Effector memory CD8-positive, alpha-beta T cell (primary cell): ENCODE measurements around the gene CXorf58.
"Not testable (repeated sequence)": the region's sequence is repeated elsewhere in the genome, so short reads cannot be mapped to it uniquely, and the experiment has no call there.

ENCODE experiments used
- ATAC-seq: fragments of 150-1000 bp; cut with Tn5 transposase; replicated peaks from 2 replicates; pipeline ENCODE4 v1.10.0; 2021; ENCODE audit warnings: mild to moderate bottlenecking, moderate library complexity
- DNase-seq, 3 experiments: peaks; one replicate each; pipeline ENCODE4 v3.0.0; 2021
- H3K27ac Mint-ChIP-seq, 2 donors: one replicate each; pipeline ENCODE4 v1.8.0; 2022; ENCODE audit warnings: mild to moderate bottlenecking in 2 of 2, mixed read lengths in 2 of 2, moderate library complexity in 2 of 2
- H3K27me3 Mint-ChIP-seq, 2 donors: one replicate each; pipeline ENCODE4 v1.8.0; 2022; ENCODE audit warnings: mixed read lengths in 2 of 2
- H3K36me3 Mint-ChIP-seq: one replicate; pipeline ENCODE4 v1.8.0; 2022; ENCODE audit warnings: mild to moderate bottlenecking, moderate library complexity, mixed read lengths; ENCODE audit not compliant: insufficient read depth
- H3K4me1 Mint-ChIP-seq, 2 donors: one replicate each; pipeline ENCODE4 v1.8.0; 2022; ENCODE audit warnings: low read depth in 2 of 2, mixed read lengths in 2 of 2
- H3K4me3 Mint-ChIP-seq, 2 donors: one replicate each; pipeline ENCODE4 v1.8.0; 2022; ENCODE audit warnings: mild to moderate bottlenecking in 2 of 2, mixed read lengths in 2 of 2, moderate library complexity in 2 of 2
- H3K9me3 Mint-ChIP-seq, 2 donors: one replicate each; pipeline ENCODE4 v1.8.0; 2022; ENCODE audit warnings: mixed read lengths in 2 of 2

CXorf58 gene

GRCh38 chrX:23887918-23888317, 19.9 kb upstream of the CXorf58 start:
- Mint-ChIP-seq H3K36me3 (no peaks in the 10 kb centered on the region), H3K4me3 (no peak overlapping the region), H3K27ac (no peak overlapping the region), H3K27me3 (no peaks in the 10 kb centered on the region), H3K4me1 (peaks cover 0 to 2% of the 10 kb centered on the region in 2 donors), H3K9me3 (no peaks in the 10 kb centered on the region)
- no peak for DNase-seq
- ATAC-seq = no peak

- H3K27ac Mint-ChIP-seq = no peak overlapping the region
- no peak overlapping the region for H3K4me3 Mint-ChIP-seq
- no peaks in the 10 kb centered on the region for H3K4me1 Mint-ChIP-seq
- no peak for ATAC-seq
- no peaks in the 10 kb centered on the region for H3K9me3 Mint-ChIP-seq
- no peaks in the 10 kb centered on the region for H3K27me3 Mint-ChIP-seq
- no peak for DNase-seq
- H3K36me3 Mint-ChIP-seq = no peaks in the 10 kb centered on the region
Measured at GRCh38 chrX:23888887-23889501, 18.8 kb upstream of the CXorf58 start.

GRCh38 chrX:23890933-23891332, 16.9 kb upstream of the CXorf58 start:
- Mint-ChIP-seq H3K4me3 (no peak overlapping the region), H3K27me3 (no peaks in the 10 kb centered on the region), H3K36me3 (no peaks in the 10 kb centered on the region), H3K9me3 (no peaks in the 10 kb centered on the region), H3K27ac (peak overlapping the region in 1 of 2 donors; percentile 55), H3K4me1 (no peaks in the 10 kb centered on the region)
- ATAC-seq = no peak
- no peak for DNase-seq

GRCh38 chrX:23894993-23895392, 12.8 kb upstream of the CXorf58 start:
- DNase-seq, H3K36me3 Mint-ChIP-seq, H3K27me3 Mint-ChIP-seq, ATAC-seq, H3K27ac Mint-ChIP-seq, H3K9me3 Mint-ChIP-seq, H3K4me3 Mint-ChIP-seq, H3K4me1 Mint-ChIP-seq: not testable (repeated sequence)

GRCh38 chrX:23896539-23896938, 11.3 kb upstream of the CXorf58 start:
- not testable (repeated sequence) for H3K36me3 Mint-ChIP-seq, H3K4me3 Mint-ChIP-seq, ATAC-seq, H3K27ac Mint-ChIP-seq, DNase-seq, H3K9me3 Mint-ChIP-seq, H3K4me1 Mint-ChIP-seq, H3K27me3 Mint-ChIP-seq

- Mint-ChIP-seq H3K9me3 (no peaks in the 10 kb centered on the region), H3K27me3 (no peaks in the 10 kb centered on the region), H3K27ac (no peak overlapping the region), H3K4me1 (no peaks in the 10 kb centered on the region), H3K4me3 (no peak overlapping the region), H3K36me3 (no peaks in the 10 kb centered on the region)
- DNase-seq (no peak), ATAC-seq (no peak)
Measured at GRCh38 chrX:23896981-23897380, 10.8 kb upstream of the CXorf58 start.

GRCh38 chrX:23898412-23898959, 9.3 kb upstream of the CXorf58 start:
- Mint-ChIP-seq H3K4me3 (no peak overlapping the region), H3K36me3 (no peaks in the 10 kb centered on the region), H3K4me1 (no peaks in the 10 kb centered on the region), H3K27ac (no peak overlapping the region), H3K27me3 (no peaks in the 10 kb centered on the region), H3K9me3 (no peaks in the 10 kb centered on the region)
- DNase-seq (no peak), ATAC-seq (no peak)

- Mint-ChIP-seq H3K9me3 (no peaks in the 10 kb centered on the region), H3K27ac (no peak overlapping the region), H3K4me1 (no peaks in the 10 kb centered on the region), H3K4me3 (no peak overlapping the region), H3K36me3 (no peaks in the 10 kb centered on the region), H3K27me3 (no peaks in the 10 kb centered on the region)
- DNase-seq (no peak), ATAC-seq (no peak)
Measured at GRCh38 chrX:23900220-23900797, 7.5 kb upstream of the CXorf58 start.

GRCh38 chrX:23901060-23901459, 6.7 kb upstream of the CXorf58 start:
- Mint-ChIP-seq H3K4me1 (no peaks in the 10 kb centered on the region), H3K27ac (no peak overlapping the region), H3K27me3 (no peaks in the 10 kb centered on the region), H3K36me3 (no peaks in the 10 kb centered on the region), H3K4me3 (no peak overlapping the region), H3K9me3 (no peaks in the 10 kb centered on the region)
- ATAC-seq (peak; percentile 16), DNase-seq (no peak)

- ATAC-seq (peak; percentile 86), DNase-seq (peak; percentile 11 to 30 (median 19))
- Mint-ChIP-seq H3K27me3 (no peaks in the 10 kb centered on the region), H3K4me3 (no peak overlapping the region), H3K9me3 (no peaks in the 10 kb centered on the region), H3K4me1 (no peaks in the 10 kb centered on the region), H3K36me3 (peaks cover under 1% of the 10 kb centered on the region), H3K27ac (no peak overlapping the region)
Measured at GRCh38 chrX:23901805-23902204, 6.0 kb upstream of the CXorf58 start.

- Mint-ChIP-seq H3K4me3 (no peak overlapping the region), H3K36me3 (peaks cover 6% of the 10 kb centered on the region), H3K4me1 (no peaks in the 10 kb centered on the region), H3K27ac (no peak overlapping the region), H3K27me3 (no peaks in the 10 kb centered on the region), H3K9me3 (no peaks in the 10 kb centered on the region)
- DNase-seq (peak in 2 of 3 experiments; percentile 1 to 2), ATAC-seq (peak; percentile 45)
Measured at GRCh38 chrX:23902419-23902818, 5.4 kb upstream of the CXorf58 start.

- Mint-ChIP-seq H3K27me3 (no peaks in the 10 kb centered on the region), H3K27ac (peak overlapping the region in 1 of 2 donors; percentile 52), H3K36me3 (peaks cover 10% of the 10 kb centered on the region), H3K4me3 (no peak overlapping the region), H3K4me1 (peaks cover 3 to 6% of the 10 kb centered on the region in 2 donors), H3K9me3 (no peaks in the 10 kb centered on the region)
- ATAC-seq = no peak
- no peak for DNase-seq
Measured at GRCh38 chrX:23904096-23904495, 3.7 kb upstream of the CXorf58 start.

- peaks cover 3 to 6% of the 10 kb centered on the region in 2 donors for H3K4me1 Mint-ChIP-seq
- H3K27me3 Mint-ChIP-seq = no peaks in the 10 kb centered on the region
- H3K4me3 Mint-ChIP-seq = peak overlapping the region; percentile 73 to 78
- H3K27ac Mint-ChIP-seq = peak overlapping the region; percentile 87 to 90
- no peak for DNase-seq
- peaks cover 10% of the 10 kb centered on the region for H3K36me3 Mint-ChIP-seq
- no peak for ATAC-seq
- H3K9me3 Mint-ChIP-seq = no peaks in the 10 kb centered on the region
Measured at GRCh38 chrX:23907111-23907497, 702 bp upstream of the CXorf58 start.
